ENCODE results near the gene HPD. TPM values are rescaled to one million over a fixed set of nuclear protein-coding genes. Genes with fewer than 3 reads are reported as not detected.

HPD gene
- total RNA-seq, 1 experiment from 2014 or later = not detected

Other genes with a start within 250 kb of the HPD start
- 4.4 and 8.5 TPM in 2 replicates for gene ORAI1, start 232.3 kb downstream of the HPD start, total RNA-seq (2014; rRNA removed; shearing (Covaris generic))
- gene MORN3, start 189.2 kb downstream of the HPD start, total RNA-seq (2014; rRNA removed; shearing (Covaris generic)) = 0.23 TPM in 1 of 2 replicates, not detected in the other
- 5.0 and 8.9 TPM in 2 replicates for gene TMEM120B, start 146.1 kb downstream of the HPD start, total RNA-seq (2014; rRNA removed; shearing (Covaris generic))
- 0.99 and 3.3 TPM in 2 replicates for gene RHOF, start 65.2 kb downstream of the HPD start, total RNA-seq (2014; rRNA removed; shearing (Covaris generic))
- 1.2 and 2.1 TPM in 2 replicates for gene SETD1B, start 54.9 kb downstream of the HPD start, total RNA-seq (2014; rRNA removed; shearing (Covaris generic))
- 65.1 and 105 TPM in 2 replicates for gene PSMD9, start 29.9 kb upstream of the HPD start, total RNA-seq (2014; rRNA removed; shearing (Covaris generic))
- gene CFAP251, start 59.7 kb upstream of the HPD start, total RNA-seq (2014; rRNA removed; shearing (Covaris generic)) = 3.3 and 5.2 TPM in 2 replicates
- 1.5 and 1.8 TPM in 2 replicates for gene BCL7A, start 163.0 kb upstream of the HPD start, total RNA-seq (2014; rRNA removed; shearing (Covaris generic))
- 4.3 and 5.0 TPM in 2 replicates for gene MLXIP, start 219.9 kb upstream of the HPD start, total RNA-seq (2014; rRNA removed; shearing (Covaris generic))

Measured in H4 (cell line).